Measurements from ENCODE around the gene CYFIP2. TPM values are rescaled to one million over a fixed set of nuclear protein-coding genes. Genes with fewer than 3 reads are reported as not detected.

Gene CYFIP2
- total RNA-seq, 1 experiment from 2014 or later, result 355 TPM

GRCh38 chr5:157352756-157353340 lies 86.9 kb downstream of the CYFIP2 start:
- Histone ChIP-seq H2AFZ (ENCODE audit: low read length) (no peak overlapping the region), H3K79me2 (ENCODE audit: low read length) (no peaks in the 10 kb centered on the region), H3K27ac (ENCODE audit: low read length) (no peak overlapping the region), H3K4me1 (ENCODE audit: low read length) (peaks cover 22% of the 10 kb centered on the region), H3K27me3 (ENCODE audit: low read length) (no peaks in the 10 kb centered on the region), H3K9me2 (replicated peaks; ENCODE audit: insufficient read depth, low read length) (no peaks in the 10 kb centered on the region), H3K4me2 (ENCODE audit: low read depth, low read length, poor library complexity, severe bottlenecking) (no peak overlapping the region), H3K36me3 (ENCODE audit: insufficient read depth, low read length) (peaks cover 19% of the 10 kb centered on the region; the same call in 1 of the 2 replicates), H3K4me3 (ENCODE audit: low read length) (no peak overlapping the region), H4K20me1 (ENCODE audit: insufficient read depth, low read depth, low read length) (no peaks in the 10 kb centered on the region), H3K9ac (ENCODE audit: low read length) (no peak overlapping the region), H3K9me3 (ENCODE audit: low read length) (no peaks in the 10 kb centered on the region)
- no peak for DNase-seq

DNA sequence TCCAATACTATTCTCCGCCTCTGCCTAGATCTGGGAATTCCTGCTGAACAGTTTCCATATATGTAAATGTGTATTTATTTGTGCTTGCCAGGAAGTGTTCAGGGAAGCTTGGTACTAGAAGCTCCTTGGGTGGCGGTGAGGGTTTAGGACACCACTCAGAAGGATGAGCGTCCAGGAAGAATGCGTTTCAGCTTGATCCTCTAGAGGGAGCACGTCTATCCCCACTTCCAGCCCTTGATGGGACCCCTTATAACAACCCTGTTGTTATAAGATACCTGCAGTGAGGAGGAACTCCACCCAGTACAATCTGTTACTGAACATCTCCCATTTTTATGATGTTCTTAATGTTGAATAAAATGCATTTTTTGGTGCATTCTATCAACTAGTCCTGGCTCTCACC lies 88.9 kb downstream of the CYFIP2 start:
- H3K4me2 ChIP-seq (ENCODE audit: low read depth, low read length, poor library complexity, severe bottlenecking), result no peak overlapping the region
- no peaks in the 10 kb centered on the region for H3K9me2 ChIP-seq (replicated peaks; ENCODE audit: insufficient read depth, low read length)
- DNase-seq, result peak; percentile 50

GRCh38 chr5:157356576-157356975 lies 90.7 kb downstream of the CYFIP2 start:
- H3K27me3 ChIP-seq (ENCODE audit: low read length), result no peaks in the 10 kb centered on the region
- H3K4me3 ChIP-seq (ENCODE audit: low read length), result no peak overlapping the region
- H3K9me3 ChIP-seq (ENCODE audit: low read length), result no peaks in the 10 kb centered on the region
- peaks cover 18% of the 10 kb centered on the region; the same call in 1 of the 2 replicates for H3K36me3 ChIP-seq (ENCODE audit: insufficient read depth, low read length)
- H2AFZ ChIP-seq (ENCODE audit: low read length), result no peak overlapping the region
- peak; percentile 59 for DNase-seq
- no peaks in the 10 kb centered on the region for H3K9me2 ChIP-seq (replicated peaks; ENCODE audit: insufficient read depth, low read length)
- no peak overlapping the region for H3K9ac ChIP-seq (ENCODE audit: low read length)
- no peak overlapping the region for H3K4me2 ChIP-seq (ENCODE audit: low read depth, low read length, poor library complexity, severe bottlenecking)
- H3K27ac ChIP-seq (ENCODE audit: low read length), result no peak overlapping the region
- H3K4me1 ChIP-seq (ENCODE audit: low read length), result peaks cover 22% of the 10 kb centered on the region
- no peaks in the 10 kb centered on the region for H4K20me1 ChIP-seq (ENCODE audit: insufficient read depth, low read depth, low read length)
- H3K79me2 ChIP-seq (ENCODE audit: low read length), result no peaks in the 10 kb centered on the region

More for the DNA sequence above, 88.9 kb downstream of the CYFIP2 start:
- Histone ChIP-seq H3K9me3 (ENCODE audit: low read length) (no peaks in the 10 kb centered on the region), H3K4me3 (ENCODE audit: low read length) (no peak overlapping the region), H3K4me1 (ENCODE audit: low read length) (peaks cover 22% of the 10 kb centered on the region), H2AFZ (ENCODE audit: low read length) (no peak overlapping the region), H3K9ac (ENCODE audit: low read length) (no peak overlapping the region), H4K20me1 (ENCODE audit: insufficient read depth, low read depth, low read length) (no peaks in the 10 kb centered on the region), H3K27me3 (ENCODE audit: low read length) (no peaks in the 10 kb centered on the region), H3K27ac (ENCODE audit: low read length) (no peak overlapping the region), H3K36me3 (ENCODE audit: insufficient read depth, low read length) (peaks cover 24% of the 10 kb centered on the region; the same call in 1 of the 2 replicates), H3K79me2 (ENCODE audit: low read length) (no peaks in the 10 kb centered on the region)

DNA sequence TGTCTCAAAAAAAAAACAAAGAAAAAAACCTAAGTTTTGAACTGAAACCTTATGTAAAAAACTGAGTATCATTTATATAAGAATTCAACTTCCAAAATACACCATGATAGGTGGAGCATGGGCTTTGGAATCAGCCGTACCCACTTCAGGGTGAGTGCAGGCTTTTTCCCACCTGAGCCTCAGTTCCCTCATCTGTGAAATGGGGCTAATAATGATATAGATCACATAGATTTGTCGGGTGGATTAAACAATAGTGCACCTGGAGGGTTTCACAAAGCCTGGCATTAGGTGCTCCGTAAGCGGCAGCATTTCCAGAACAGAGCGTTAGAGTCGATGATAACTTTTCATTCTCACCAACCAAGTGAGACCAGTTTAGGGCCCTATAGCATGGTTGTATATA lies 91.9 kb downstream of the CYFIP2 start:
- Histone ChIP-seq H3K9ac (ENCODE audit: low read length) (no peak overlapping the region), H3K9me2 (replicated peaks; ENCODE audit: insufficient read depth, low read length) (no peaks in the 10 kb centered on the region), H4K20me1 (ENCODE audit: insufficient read depth, low read depth, low read length) (no peaks in the 10 kb centered on the region), H3K27ac (ENCODE audit: low read length) (no peak overlapping the region), H3K36me3 (ENCODE audit: insufficient read depth, low read length) (peaks cover 16% of the 10 kb centered on the region; the same call in 1 of the 2 replicates), H2AFZ (ENCODE audit: low read length) (no peak overlapping the region), H3K4me1 (ENCODE audit: low read length) (peaks cover 22% of the 10 kb centered on the region), H3K79me2 (ENCODE audit: low read length) (no peaks in the 10 kb centered on the region), H3K4me2 (ENCODE audit: low read depth, low read length, poor library complexity, severe bottlenecking) (no peak overlapping the region), H3K4me3 (ENCODE audit: low read length) (no peak overlapping the region), H3K27me3 (ENCODE audit: low read length) (no peaks in the 10 kb centered on the region), H3K9me3 (ENCODE audit: low read length) (no peaks in the 10 kb centered on the region)
- no peak for DNase-seq

DNA sequence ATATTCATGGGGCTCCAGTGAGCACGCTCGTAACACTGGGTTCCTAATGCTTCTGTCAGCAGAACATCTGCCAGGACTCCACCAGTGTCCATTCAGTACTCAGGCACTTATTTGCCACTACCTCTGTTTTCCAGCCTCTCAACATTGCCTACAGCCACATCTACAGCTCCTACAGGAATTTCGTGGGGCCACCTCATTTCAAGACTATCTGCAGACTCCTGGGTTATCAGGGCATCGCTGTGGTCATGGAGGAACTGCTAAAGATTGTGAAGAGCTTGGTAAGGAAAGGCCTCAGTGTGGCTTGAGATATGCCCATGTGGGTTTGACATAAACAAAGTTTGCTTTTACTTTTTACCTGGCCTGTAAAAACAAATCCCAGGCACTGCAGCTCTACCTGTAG lies 92.9 kb downstream of the CYFIP2 start:
- no peaks in the 10 kb centered on the region for H3K9me2 ChIP-seq (replicated peaks; ENCODE audit: insufficient read depth, low read length)
- H4K20me1 ChIP-seq (ENCODE audit: insufficient read depth, low read depth, low read length), result no peaks in the 10 kb centered on the region
- peaks cover 21% of the 10 kb centered on the region; the same call in 1 of the 2 replicates for H3K36me3 ChIP-seq (ENCODE audit: insufficient read depth, low read length)
- no peaks in the 10 kb centered on the region for H3K27me3 ChIP-seq (ENCODE audit: low read length)
- H3K4me3 ChIP-seq (ENCODE audit: low read length), result no peak overlapping the region
- H3K27ac ChIP-seq (ENCODE audit: low read length), result no peak overlapping the region
- DNase-seq, result no peak
- H3K4me1 ChIP-seq (ENCODE audit: low read length), result peaks cover 22% of the 10 kb centered on the region
- no peaks in the 10 kb centered on the region for H3K79me2 ChIP-seq (ENCODE audit: low read length)
- no peak overlapping the region for H3K4me2 ChIP-seq (ENCODE audit: low read depth, low read length, poor library complexity, severe bottlenecking)
- H2AFZ ChIP-seq (ENCODE audit: low read length), result no peak overlapping the region
- no peak overlapping the region for H3K9ac ChIP-seq (ENCODE audit: low read length)
- H3K9me3 ChIP-seq (ENCODE audit: low read length), result no peaks in the 10 kb centered on the region

DNA sequence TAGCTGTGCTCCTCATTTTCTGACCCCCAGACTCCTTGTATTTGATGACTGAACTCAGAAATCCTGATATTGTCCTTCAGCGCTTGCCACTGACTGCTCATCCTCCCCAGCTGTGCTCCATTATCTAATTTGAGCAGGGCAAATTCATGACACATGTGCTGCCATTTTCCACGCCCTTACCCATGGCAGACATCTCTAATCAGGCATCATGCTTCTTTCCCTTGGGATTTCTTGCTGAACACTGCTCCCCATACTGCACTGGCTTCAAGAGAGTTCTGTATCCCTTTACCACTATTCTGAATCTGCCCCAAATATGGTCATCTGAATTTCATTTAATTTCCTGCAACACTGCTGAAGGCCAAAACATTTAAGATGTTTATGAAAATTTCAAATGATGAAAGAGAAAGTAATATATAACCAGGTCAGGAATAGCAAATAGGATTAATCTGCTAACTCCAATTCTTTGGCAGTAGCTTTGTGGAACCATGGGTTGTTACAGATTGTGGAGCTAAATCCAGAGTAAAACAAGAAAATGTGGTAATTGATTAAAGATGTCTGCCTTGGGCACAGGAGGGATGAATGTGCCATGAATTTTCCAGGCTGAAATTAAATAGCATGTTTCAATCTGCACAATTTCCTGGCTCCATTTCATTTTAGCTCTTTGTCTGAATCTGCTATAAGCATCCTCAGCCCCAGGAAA lies 93.6 kb downstream of the CYFIP2 start:
- H3K27ac ChIP-seq (ENCODE audit: low read length), result no peak overlapping the region
- H3K36me3 ChIP-seq (ENCODE audit: insufficient read depth, low read length), result peaks cover 21% of the 10 kb centered on the region; the same call in 1 of the 2 replicates
- no peak overlapping the region for H3K4me3 ChIP-seq (ENCODE audit: low read length)
- no peak for DNase-seq
- H3K9me3 ChIP-seq (ENCODE audit: low read length), result no peaks in the 10 kb centered on the region
- no peaks in the 10 kb centered on the region for H3K79me2 ChIP-seq (ENCODE audit: low read length)
- no peaks in the 10 kb centered on the region for H4K20me1 ChIP-seq (ENCODE audit: insufficient read depth, low read depth, low read length)
- no peak overlapping the region for H3K4me2 ChIP-seq (ENCODE audit: low read depth, low read length, poor library complexity, severe bottlenecking)
- no peaks in the 10 kb centered on the region for H3K27me3 ChIP-seq (ENCODE audit: low read length)
- no peak overlapping the region for H3K9ac ChIP-seq (ENCODE audit: low read length)
- H3K9me2 ChIP-seq (replicated peaks; ENCODE audit: insufficient read depth, low read length), result no peaks in the 10 kb centered on the region
- peaks cover 22% of the 10 kb centered on the region for H3K4me1 ChIP-seq (ENCODE audit: low read length)
- H2AFZ ChIP-seq (ENCODE audit: low read length), result no peak overlapping the region

GRCh38 chr5:157362012-157362411 lies 96.1 kb downstream of the CYFIP2 start:
- no peak overlapping the region for H3K9ac ChIP-seq (ENCODE audit: low read length)
- H3K4me3 ChIP-seq (ENCODE audit: low read length), result no peak overlapping the region
- no peak overlapping the region for H3K4me2 ChIP-seq (ENCODE audit: low read depth, low read length, poor library complexity, severe bottlenecking)
- no peak overlapping the region for H3K27ac ChIP-seq (ENCODE audit: low read length)
- DNase-seq, result no peak
- no peaks in the 10 kb centered on the region for H4K20me1 ChIP-seq (ENCODE audit: insufficient read depth, low read depth, low read length)
- no peaks in the 10 kb centered on the region for H3K9me3 ChIP-seq (ENCODE audit: low read length)
- no peaks in the 10 kb centered on the region for H3K9me2 ChIP-seq (replicated peaks; ENCODE audit: insufficient read depth, low read length)
- no peaks in the 10 kb centered on the region for H3K27me3 ChIP-seq (ENCODE audit: low read length)
- H3K4me1 ChIP-seq (ENCODE audit: low read length), result no peaks in the 10 kb centered on the region
- H3K79me2 ChIP-seq (ENCODE audit: low read length), result peaks cover 4% of the 10 kb centered on the region; the same call in 1 of the 2 replicates
- H2AFZ ChIP-seq (ENCODE audit: low read length), result no peak overlapping the region
- peaks cover 39% of the 10 kb centered on the region; the same call in 1 of the 2 replicates for H3K36me3 ChIP-seq (ENCODE audit: insufficient read depth, low read length)

- Histone ChIP-seq H3K4me1 (ENCODE audit: low read length) (no peaks in the 10 kb centered on the region), H2AFZ (ENCODE audit: low read length) (no peak overlapping the region), H4K20me1 (ENCODE audit: insufficient read depth, low read depth, low read length) (no peaks in the 10 kb centered on the region), H3K9me3 (ENCODE audit: low read length) (no peaks in the 10 kb centered on the region), H3K27me3 (ENCODE audit: low read length) (no peaks in the 10 kb centered on the region), H3K4me3 (ENCODE audit: low read length) (no peak overlapping the region), H3K36me3 (ENCODE audit: insufficient read depth, low read length) (peaks cover 43% of the 10 kb centered on the region; the same call in 1 of the 2 replicates), H3K4me2 (ENCODE audit: low read depth, low read length, poor library complexity, severe bottlenecking) (no peak overlapping the region), H3K9ac (ENCODE audit: low read length) (no peak overlapping the region), H3K9me2 (replicated peaks; ENCODE audit: insufficient read depth, low read length) (no peaks in the 10 kb centered on the region), H3K79me2 (ENCODE audit: low read length) (peaks cover 8% of the 10 kb centered on the region; the same call in 1 of the 2 replicates), H3K27ac (ENCODE audit: low read length) (no peak overlapping the region)
- no peak for DNase-seq
These were observed 96.6 kb downstream of the CYFIP2 start for GRCh38 chr5:157362502-157362901.

Measured in Karpas-422 (cell line).